RPMI8226 (cell line): Measurements from ENCODE around the gene TMEM132D.

ENCODE experiments used
- DNase-seq: peaks from one replicate; pipeline ENCODE4 v3.0.0-alpha.2; 2015

The TMEM132D gene

GRCh38 chr12:129825316-129825715 is 78.5 kb downstream of the TMEM132D start:
- no peak for DNase-seq

- no peak for DNase-seq
These were observed 81.9 kb downstream of the TMEM132D start for GRCh38 chr12:129821964-129822363.

- DNase-seq, result no peak
These were observed 84.4 kb downstream of the TMEM132D start for GRCh38 chr12:129819391-129819790.

- no peak for DNase-seq
These were observed 88.0 kb downstream of the TMEM132D start for GRCh38 chr12:129815846-129816245.

GRCh38 chr12:129811963-129812362 is 91.9 kb downstream of the TMEM132D start:
- no peak for DNase-seq

- no peak for DNase-seq
These were observed 96.7 kb downstream of the TMEM132D start for GRCh38 chr12:129807136-129807535.

GRCh38 chr12:129791396-129791795 is 112.4 kb downstream of the TMEM132D start:
- DNase-seq, result no peak

- DNase-seq, result no peak
These were observed 112.9 kb downstream of the TMEM132D start for GRCh38 chr12:129790930-129791329.

GRCh38 chr12:129790331-129790730 is 113.5 kb downstream of the TMEM132D start:
- no peak for DNase-seq

- DNase-seq, result no peak
These were observed 113.9 kb downstream of the TMEM132D start for GRCh38 chr12:129789921-129790320.

- DNase-seq, result no peak
These were observed 115.2 kb downstream of the TMEM132D start for GRCh38 chr12:129788506-129789084.

GRCh38 chr12:129779989-129780388 is 123.8 kb downstream of the TMEM132D start:
- DNase-seq, result no peak

- DNase-seq, result no peak
These were observed 124.8 kb downstream of the TMEM132D start for GRCh38 chr12:129779033-129779432.

GRCh38 chr12:129776977-129777667 is 126.7 kb downstream of the TMEM132D start:
- no peak for DNase-seq

- no peak for DNase-seq
These were observed 131.0 kb downstream of the TMEM132D start for GRCh38 chr12:129772501-129773493.

- no peak for DNase-seq
These were observed 132.6 kb downstream of the TMEM132D start for GRCh38 chr12:129771238-129771637.

- no peak for DNase-seq
These were observed 138.1 kb downstream of the TMEM132D start for GRCh38 chr12:129765719-129766118.

GRCh38 chr12:129762436-129762835 is 141.4 kb downstream of the TMEM132D start:
- no peak for DNase-seq

- DNase-seq, result no peak
These were observed 150.2 kb downstream of the TMEM132D start for GRCh38 chr12:129753586-129753985.

GRCh38 chr12:129750421-129750820 is 153.4 kb downstream of the TMEM132D start:
- DNase-seq, result no peak

- no peak for DNase-seq
These were observed 157.5 kb downstream of the TMEM132D start for GRCh38 chr12:129746318-129746717.

- DNase-seq, result no peak
These were observed 174.7 kb downstream of the TMEM132D start for GRCh38 chr12:129729170-129729569.

GRCh38 chr12:129727100-129727499 is 176.7 kb downstream of the TMEM132D start:
- no peak for DNase-seq

GRCh38 chr12:129723260-129723659 is 180.6 kb downstream of the TMEM132D start:
- DNase-seq, result no peak
